Esophagus squamous epithelium (tissue), 5 donors: ENCODE results near the gene ASZ1. TPM values are rescaled to one million over a fixed set of nuclear protein-coding genes. Genes with fewer than 3 reads are reported as not detected.
"Not testable (repeated sequence)": the region's sequence is repeated elsewhere in the genome, so short reads cannot be mapped to it uniquely, and the experiment has no call there.

Experiments used
- DNase-seq: peaks from one replicate; lab custom pipeline; 2025; lab: John Stamatoyannopoulos, UW
- H3K27ac ChIP-seq, 4 donors: fragments of 200-600 bp; sonication (generic); one replicate each; pipeline ENCODE4 v1.5.1; 2016 to 2019; ENCODE audit warnings: mild to moderate bottlenecking in 1 of 4
- H3K27me3 ChIP-seq, 4 donors: fragments of 200-600 bp; sonication (generic); 1 replicate in 3 of 4; 2 replicates in 1 of 4; pipeline versions ENCODE4 v1.5.1 to v1.6.0; 2017 to 2021; ENCODE audit warnings: antibody characterized with exemption in 1 of 4
- H3K36me3 ChIP-seq, 3 donors: fragments of 200-600 bp; sonication (generic); one replicate each; pipeline ENCODE4 v1.5.1; 2016 to 2019
- H3K4me1 ChIP-seq, 3 donors: fragments of 200-600 bp; sonication (generic); one replicate each; pipeline ENCODE4 v1.5.1; 2017 to 2019
- H3K4me3 ChIP-seq, 4 donors: fragments of 200-600 bp; sonication (generic); 1 replicate in 3 of 4; 2 replicates in 1 of 4; pipeline ENCODE4 v1.5.1; 2016 to 2019; ENCODE audit warnings: mild to moderate bottlenecking in 2 of 4, moderate library complexity in 1 of 4
- H3K9me3 ChIP-seq, 3 donors: fragments of 200-600 bp; sonication (generic); one replicate each; pipeline ENCODE4 v1.5.1; 2016 to 2019
- POLR2A ChIP-seq, 4 donors: fragments of 450-650 bp; IDR thresholded peaks; one replicate each; pipeline ENCODE4 v1.6.1; 2017; ENCODE audit warnings: antibody characterized with exemption in 4 of 4, mild to moderate bottlenecking in 4 of 4, moderate library complexity in 3 of 4
- WGBS, 2 donors: methylation state at CpG; one replicate each; pipeline ENCODE4 v1.1.5; 2018; 5-methylcytosine and 5-hydroxymethylcytosine counted together
- intact Hi-C: fragments of 100-400 bp; cut with DNase I; formaldehyde crosslinking; loops from one replicate; pipeline ENCODE4 v1.15.0; 2022
- total RNA-seq, 4 donors: library from RNA; depleted of rRNA; stranded (reverse); fragments of >200 nt; gene quantifications; one replicate each; pipeline ENCODE4 v1.1.0, GENCODE V29; 2016
- TF ChIP-seq, protein P1 (sequence below), 6 experiments: fragments of 450-650 bp in 4 of 6; fragments of 200-600 bp in 2 of 6; sonication (generic) in 2 of 6; IDR thresholded peaks; one replicate each; pipeline ENCODE4 v1.5.1; 2016 to 2019; ENCODE audit warnings: antibody characterized with exemption in 6 of 6, mild to moderate bottlenecking in 4 of 6, moderate library complexity in 4 of 6
- donor health status: DM: yes; HTN: yes; CAD: no.

The ASZ1 gene
- total RNA-seq, 4 donors from 2014 or later = not detected

DNA sequence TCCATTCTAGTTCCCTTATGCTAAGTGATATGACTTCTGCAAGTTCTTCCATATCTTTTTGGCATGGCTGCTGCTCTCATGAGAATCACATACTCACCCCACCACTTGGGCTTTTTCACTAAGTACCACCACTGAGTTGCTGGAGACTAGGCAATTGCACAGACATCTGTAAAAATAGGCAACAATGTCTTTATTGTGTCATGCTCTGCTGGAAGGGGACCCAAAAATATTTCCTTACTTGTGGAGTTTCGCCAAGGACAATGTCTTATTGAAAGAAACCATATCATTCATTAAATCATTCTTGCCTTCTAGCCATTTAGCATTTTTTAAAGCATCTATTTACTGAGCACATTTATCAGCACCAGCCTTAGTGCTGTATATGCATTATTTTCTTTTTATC lies 17.4 kb upstream of the ASZ1 start:
- Histone ChIP-seq H3K4me1 (peaks cover 0 to 8% (median 0%) of the 10 kb centered on the region in 3 donors), H3K4me3 (no peak overlapping the region), H3K27me3 (no peaks in the 10 kb centered on the region), H3K9me3 (peaks cover 0 to 5% (median 0%) of the 10 kb centered on the region in 3 donors), H3K27ac (no peak overlapping the region), H3K36me3 (no peaks in the 10 kb centered on the region)
- intact Hi-C loops = no loop called here
- 58 to 72% methylated on average over 1 of the region's 1 CpG for WGBS, 2 donors
- TF ChIP-seq, protein P1, sequence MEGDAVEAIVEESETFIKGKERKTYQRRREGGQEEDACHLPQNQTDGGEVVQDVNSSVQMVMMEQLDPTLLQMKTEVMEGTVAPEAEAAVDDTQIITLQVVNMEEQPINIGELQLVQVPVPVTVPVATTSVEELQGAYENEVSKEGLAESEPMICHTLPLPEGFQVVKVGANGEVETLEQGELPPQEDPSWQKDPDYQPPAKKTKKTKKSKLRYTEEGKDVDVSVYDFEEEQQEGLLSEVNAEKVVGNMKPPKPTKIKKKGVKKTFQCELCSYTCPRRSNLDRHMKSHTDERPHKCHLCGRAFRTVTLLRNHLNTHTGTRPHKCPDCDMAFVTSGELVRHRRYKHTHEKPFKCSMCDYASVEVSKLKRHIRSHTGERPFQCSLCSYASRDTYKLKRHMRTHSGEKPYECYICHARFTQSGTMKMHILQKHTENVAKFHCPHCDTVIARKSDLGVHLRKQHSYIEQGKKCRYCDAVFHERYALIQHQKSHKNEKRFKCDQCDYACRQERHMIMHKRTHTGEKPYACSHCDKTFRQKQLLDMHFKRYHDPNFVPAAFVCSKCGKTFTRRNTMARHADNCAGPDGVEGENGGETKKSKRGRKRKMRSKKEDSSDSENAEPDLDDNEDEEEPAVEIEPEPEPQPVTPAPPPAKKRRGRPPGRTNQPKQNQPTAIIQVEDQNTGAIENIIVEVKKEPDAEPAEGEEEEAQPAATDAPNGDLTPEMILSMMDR (IDR thresholded peaks at IDR 0.05) = no peak
- TF ChIP-seq POLR2A (IDR thresholded peaks at IDR 0.05) = no peak
- DNase-seq = no peak

DNA sequence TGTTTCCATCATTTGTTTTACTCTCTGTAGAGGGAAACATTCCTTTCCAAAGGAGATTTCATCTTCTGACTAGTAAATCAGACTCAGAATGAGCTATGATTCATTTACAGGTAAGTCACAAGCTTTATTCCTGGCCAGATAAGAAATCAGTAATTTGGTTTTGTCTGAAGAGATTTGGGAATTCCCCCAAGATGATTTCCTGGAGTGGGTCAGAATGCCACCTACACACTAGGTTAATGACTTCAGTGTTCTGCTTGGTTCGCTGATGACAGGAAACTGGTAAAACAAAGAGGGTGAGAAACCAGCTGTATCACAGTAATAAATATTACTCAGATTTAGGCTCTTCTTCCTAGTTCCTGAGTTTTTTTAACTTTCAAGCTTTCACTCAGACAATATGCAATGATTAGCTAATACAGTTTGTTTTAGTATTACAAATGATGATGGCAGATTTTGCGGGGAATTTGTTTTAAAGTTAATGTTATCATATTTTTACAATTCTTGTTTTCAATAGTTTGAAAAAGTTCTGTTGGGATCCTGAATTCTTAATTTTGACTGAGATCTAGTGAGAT lies 8.3 kb upstream of the ASZ1 start:
- Histone ChIP-seq H3K27me3 (no peaks in the 10 kb centered on the region), H3K36me3 (no peaks in the 10 kb centered on the region), H3K9me3 (no peaks in the 10 kb centered on the region), H3K4me3 (no peak overlapping the region), H3K27ac (no peak overlapping the region), H3K4me1 (no peaks in the 10 kb centered on the region)
- no peak for DNase-seq
- intact Hi-C loops = no loop called here
- TF ChIP-seq, protein P1 (IDR thresholded peaks at IDR 0.05) = no peak
- no peak for TF ChIP-seq POLR2A (IDR thresholded peaks at IDR 0.05)
- WGBS, 2 donors = 31 to 32% methylated on average over 2 of the region's 2 CpGs

DNA sequence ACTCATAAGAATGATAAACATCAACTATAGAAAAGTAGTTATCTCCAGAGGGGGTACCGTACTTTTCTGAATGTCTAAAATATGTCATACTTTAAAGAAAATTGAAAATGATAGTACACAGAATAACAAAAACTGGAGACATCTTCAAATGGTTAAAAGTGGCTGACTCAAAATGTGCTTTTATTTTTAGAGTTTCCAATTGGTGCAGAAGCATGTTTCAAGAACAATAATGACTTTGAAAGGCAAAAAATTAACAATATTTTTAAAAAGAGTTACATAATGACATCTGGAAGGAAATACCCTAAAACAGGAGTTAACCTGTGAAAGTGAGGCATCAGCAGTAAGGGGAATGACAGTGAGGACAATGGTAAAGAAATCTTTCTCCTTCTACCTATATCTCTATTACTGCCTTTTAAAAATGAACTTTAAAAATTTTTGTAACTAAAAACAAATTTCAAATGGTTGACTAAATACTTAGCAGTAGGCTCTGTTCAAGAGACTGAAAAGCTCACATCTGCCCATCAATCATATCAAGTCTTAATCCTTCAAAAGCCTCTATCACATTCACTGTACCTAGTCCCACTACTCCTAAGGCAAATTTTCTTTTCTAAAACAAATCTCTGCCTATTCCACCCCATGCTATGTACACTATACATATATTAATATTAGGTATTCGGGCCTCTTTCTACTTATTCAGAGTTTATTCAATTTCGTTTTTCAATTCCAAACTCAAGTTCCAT lies 3.0 kb downstream of the ASZ1 start:
- 58 to 74% methylated on average over 3 of the region's 3 CpGs for WGBS, 2 donors
- no peak for TF ChIP-seq POLR2A (IDR thresholded peaks at IDR 0.05)
- TF ChIP-seq, protein P1 (IDR thresholded peaks at IDR 0.05) = no peak
- H3K36me3 ChIP-seq = no peaks in the 10 kb centered on the region
- intact Hi-C loops = no loop called here
- H3K4me1 ChIP-seq = no peaks in the 10 kb centered on the region
- no peak overlapping the region for H3K4me3 ChIP-seq
- H3K27me3 ChIP-seq = no peaks in the 10 kb centered on the region
- H3K27ac ChIP-seq = no peak overlapping the region
- no peaks in the 10 kb centered on the region for H3K9me3 ChIP-seq
- DNase-seq = no peak

DNA sequence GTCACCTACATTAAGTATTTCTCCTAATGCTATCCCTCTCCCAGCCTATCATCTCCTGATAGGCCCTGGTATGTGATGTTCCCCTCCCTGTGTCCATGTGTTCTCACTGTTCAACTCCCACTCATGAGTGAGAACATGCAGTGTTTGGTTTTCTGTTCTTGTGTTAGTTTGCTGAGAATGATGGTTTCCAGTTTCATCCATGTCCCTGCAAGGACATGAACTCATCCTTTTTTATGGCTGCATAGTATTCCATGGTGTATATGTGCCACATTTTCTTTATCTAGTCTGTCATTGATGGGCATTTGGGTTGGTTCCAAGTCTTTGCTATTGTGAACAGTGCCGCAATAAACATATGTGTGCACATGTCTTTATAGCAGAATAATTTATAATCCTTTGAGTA lies 12.7 kb downstream of the ASZ1 start:
- H3K4me1 ChIP-seq, H3K9me3 ChIP-seq, H3K27ac ChIP-seq, DNase-seq, intact Hi-C loops, H3K36me3 ChIP-seq, H3K27me3 ChIP-seq, H3K4me3 ChIP-seq: not testable (repeated sequence)
- whole genome bisulfite sequencing, 2 donors = 88 to 93% methylated on average over 1 of the region's 1 CpG

DNA sequence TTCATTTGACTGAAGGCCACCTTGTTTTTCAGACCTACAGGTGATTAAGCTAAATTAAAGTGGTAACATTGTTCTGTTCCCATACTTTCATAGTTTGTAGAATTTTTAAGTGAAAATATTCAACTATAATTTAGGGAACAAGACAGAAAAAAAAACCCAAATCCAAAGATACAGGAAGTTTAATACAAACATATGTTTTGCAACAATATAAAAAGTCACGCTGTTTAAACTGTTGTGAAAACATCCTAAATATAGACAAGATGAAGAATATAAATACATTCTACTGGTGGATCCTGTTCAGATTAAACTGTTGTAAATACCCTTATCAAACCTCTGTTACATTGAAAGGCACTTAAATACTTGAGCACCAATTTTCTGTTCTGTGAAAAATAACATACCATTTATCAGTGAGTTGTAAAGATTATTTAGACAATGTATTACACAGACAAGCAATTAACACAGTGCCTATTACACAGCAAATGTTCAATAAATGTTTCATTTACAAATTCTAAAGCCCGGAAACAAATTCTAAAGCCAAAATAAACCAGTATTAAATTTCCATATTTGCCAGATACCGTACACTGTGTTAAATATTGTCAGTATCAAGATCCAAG lies 14.2 kb downstream of the ASZ1 start:
- H3K4me3 ChIP-seq = no peak overlapping the region
- no peaks in the 10 kb centered on the region for H3K27me3 ChIP-seq
- H3K36me3 ChIP-seq = no peaks in the 10 kb centered on the region
- H3K4me1 ChIP-seq = no peaks in the 10 kb centered on the region
- TF ChIP-seq POLR2A (IDR thresholded peaks at IDR 0.05) = no peak
- TF ChIP-seq, protein P1 (IDR thresholded peaks at IDR 0.05) = no peak
- intact Hi-C loops = no loop called here
- H3K9me3 ChIP-seq = no peaks in the 10 kb centered on the region
- H3K27ac ChIP-seq = no peak overlapping the region
- WGBS, 2 donors = 65 to 67% methylated on average over 3 of the region's 3 CpGs
- no peak for DNase-seq
